Measurements from ENCODE around the gene RANBP2.
"Not testable (repeated sequence)": the region's sequence is repeated elsewhere in the genome, so short reads cannot be mapped to it uniquely, and the experiment has no call there.

DNA sequence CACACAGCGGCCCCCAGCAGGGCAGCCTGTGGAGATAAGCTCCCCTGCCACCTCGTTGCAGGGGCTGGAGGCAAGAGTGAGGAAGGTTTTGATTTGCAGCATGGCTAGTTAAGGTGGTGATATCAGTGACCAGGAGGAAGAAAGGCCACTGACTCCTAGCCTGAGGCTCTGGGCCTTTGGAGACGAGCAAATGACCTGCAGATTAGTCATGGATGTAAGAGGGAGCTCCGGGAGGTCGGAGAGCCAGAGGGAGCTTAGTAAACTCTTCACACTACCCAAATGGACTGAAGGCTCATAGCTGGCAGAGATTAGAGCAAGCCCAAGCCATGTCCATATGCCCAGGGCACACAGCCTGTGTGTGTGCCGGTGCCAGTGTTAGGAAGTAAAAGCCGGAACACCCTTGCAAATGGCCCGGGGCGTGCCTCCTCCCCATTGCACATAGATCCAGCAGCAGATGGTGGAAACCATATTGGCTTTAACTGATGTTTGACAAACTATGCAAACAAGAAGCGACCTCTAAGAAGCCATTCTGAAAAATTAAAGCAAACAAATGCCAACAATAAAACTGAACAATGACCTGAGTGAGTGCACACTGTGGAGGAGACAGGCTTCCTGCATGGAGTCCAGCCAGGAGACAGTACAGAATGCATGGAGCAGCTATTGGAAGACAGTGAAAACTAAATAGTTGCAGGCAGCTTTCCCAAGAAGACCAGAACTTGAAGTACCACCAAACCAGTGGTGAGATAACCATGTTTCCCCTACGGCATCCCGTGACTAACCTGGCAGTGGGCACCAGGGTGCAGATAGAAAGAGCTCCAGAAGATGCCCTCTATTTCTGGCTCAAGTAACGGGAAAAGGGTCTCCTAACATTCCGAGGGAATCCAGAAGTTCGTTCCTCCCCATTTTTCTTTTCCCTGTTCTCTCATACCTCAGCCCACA, 30.2 kb upstream of the RANBP2 start:
- TF ChIP-seq, protein P1, sequence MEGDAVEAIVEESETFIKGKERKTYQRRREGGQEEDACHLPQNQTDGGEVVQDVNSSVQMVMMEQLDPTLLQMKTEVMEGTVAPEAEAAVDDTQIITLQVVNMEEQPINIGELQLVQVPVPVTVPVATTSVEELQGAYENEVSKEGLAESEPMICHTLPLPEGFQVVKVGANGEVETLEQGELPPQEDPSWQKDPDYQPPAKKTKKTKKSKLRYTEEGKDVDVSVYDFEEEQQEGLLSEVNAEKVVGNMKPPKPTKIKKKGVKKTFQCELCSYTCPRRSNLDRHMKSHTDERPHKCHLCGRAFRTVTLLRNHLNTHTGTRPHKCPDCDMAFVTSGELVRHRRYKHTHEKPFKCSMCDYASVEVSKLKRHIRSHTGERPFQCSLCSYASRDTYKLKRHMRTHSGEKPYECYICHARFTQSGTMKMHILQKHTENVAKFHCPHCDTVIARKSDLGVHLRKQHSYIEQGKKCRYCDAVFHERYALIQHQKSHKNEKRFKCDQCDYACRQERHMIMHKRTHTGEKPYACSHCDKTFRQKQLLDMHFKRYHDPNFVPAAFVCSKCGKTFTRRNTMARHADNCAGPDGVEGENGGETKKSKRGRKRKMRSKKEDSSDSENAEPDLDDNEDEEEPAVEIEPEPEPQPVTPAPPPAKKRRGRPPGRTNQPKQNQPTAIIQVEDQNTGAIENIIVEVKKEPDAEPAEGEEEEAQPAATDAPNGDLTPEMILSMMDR (IDR thresholded peaks at IDR 0.05): not testable (repeated sequence)
- not testable (repeated sequence) for TF ChIP-seq POLR2A (IDR thresholded peaks at IDR 0.05)

Data from body of pancreas (tissue), 4 donors.